Stomach (tissue), 9 donors: ENCODE measurements around the gene LSM5. TPM values are rescaled to one million over a fixed set of nuclear protein-coding genes. Genes with fewer than 3 reads are reported as not detected.

Experiments
- DNase-seq, 2 donors: peaks; one replicate each; pipeline versions ENCODE4 v3.0.0 to v3.0.0-alpha.2; 2013 to 2019
- H3K27ac ChIP-seq, 5 donors: fragments of 200-600 bp in 4 of 5; sonication (generic) in 4 of 5; one replicate each; pipeline ENCODE4 v1.5.1; 2013 to 2019; ENCODE audit warnings: mild to moderate bottlenecking in 1 of 5, moderate library complexity in 1 of 5
- H3K27me3 ChIP-seq, 3 donors: fragments of 200-600 bp; sonication (generic); one replicate each; pipeline ENCODE4 v1.5.1; 2017 to 2019; ENCODE audit warnings: mixed run types in 1 of 3
- H3K36me3 ChIP-seq, 4 donors: fragments of 200-600 bp; sonication (generic); 1 replicate in 3 of 4; 2 replicates in 1 of 4; pipeline ENCODE4 v1.5.1; 2016 to 2019
- H3K4me1 ChIP-seq, 4 donors: fragments of 200-600 bp; sonication (generic); one replicate each; pipeline ENCODE4 v1.5.1; 2016 to 2019
- H3K4me3 ChIP-seq, 4 donors: fragments of 200-600 bp; sonication (generic) in 3 of 4; one replicate each; pipeline ENCODE4 v1.5.1; 2016 to 2019; ENCODE audit warnings: mild to moderate bottlenecking in 1 of 4
- H3K9me3 ChIP-seq, 4 donors: fragments of 200-600 bp; sonication (generic); one replicate each; pipeline ENCODE4 v1.5.1; 2016 to 2019
- EP300 ChIP-seq: sonication (generic); formaldehyde crosslinking; IDR thresholded peaks from one replicate; pipeline ENCODE4 v1.6.1; 2017; ENCODE audit warnings: antibody characterized with exemption
- POLR2A ChIP-seq, 4 donors: fragments of 450-650 bp; IDR thresholded peaks; one replicate each; pipeline ENCODE4 v1.6.1; 2016; ENCODE audit warnings: antibody characterized with exemption in 4 of 4, control low read depth in 2 of 4, mild to moderate bottlenecking in 1 of 4, moderate library complexity in 1 of 4
- POLR2AphosphoS5 ChIP-seq, 3 donors: sonication (generic); formaldehyde crosslinking; IDR thresholded peaks; one replicate each; pipeline ENCODE4 v1.6.1; 2016; ENCODE audit warnings: antibody characterized with exemption in 3 of 3
- WGBS, 5 donors: extraction: QIAGEN DNeasy Blood & Tissue Kit in 3 of 5; methylation state at CpG; one replicate each; pipeline versions ENCODE4 v1.1.5 to v1.1.7; 2013 to 2018; 5-methylcytosine and 5-hydroxymethylcytosine counted together
- intact Hi-C: fragments of 100-400 bp; cut with DNase I; formaldehyde crosslinking; loops from one replicate; pipeline ENCODE4 v1.15.1; 2023; ENCODE audit warnings: low total_unique reads
- polyA plus RNA-seq, 3 donors: library from polyadenylated mRNA; stranded (reverse); fragments of 200-250 nt; gene quantifications; one replicate each; pipeline ENCODE4 v1.2.3, GENCODE V29; 2013
- total RNA-seq, 5 donors: library from RNA; depleted of rRNA; stranded (reverse); fragments of >200 nt; gene quantifications; one replicate each; pipeline versions ENCODE4 v1.1.0 to v1.2.3, GENCODE V29; 2014 to 2016
- TF ChIP-seq, protein P1 (sequence below), 7 experiments: fragments of 450-650 bp in 4 of 7; fragments of 200-600 bp in 3 of 7; sonication (generic) in 3 of 7; IDR thresholded peaks; one replicate each; pipeline ENCODE4 v1.5.1; 2016 to 2019; ENCODE audit warnings: antibody characterized with exemption in 7 of 7, control low read depth in 2 of 7, mild to moderate bottlenecking in 1 of 7
- donor health status: healthy with polysubstance abuse.
- donor health status: Bipolar disorder and iron deficiency.
- donor health status: healthy.

LSM5 gene
- total and polyA plus RNA-seq, 8 donors: 2.9 to 109 (median 43.8) TPM

DNA sequence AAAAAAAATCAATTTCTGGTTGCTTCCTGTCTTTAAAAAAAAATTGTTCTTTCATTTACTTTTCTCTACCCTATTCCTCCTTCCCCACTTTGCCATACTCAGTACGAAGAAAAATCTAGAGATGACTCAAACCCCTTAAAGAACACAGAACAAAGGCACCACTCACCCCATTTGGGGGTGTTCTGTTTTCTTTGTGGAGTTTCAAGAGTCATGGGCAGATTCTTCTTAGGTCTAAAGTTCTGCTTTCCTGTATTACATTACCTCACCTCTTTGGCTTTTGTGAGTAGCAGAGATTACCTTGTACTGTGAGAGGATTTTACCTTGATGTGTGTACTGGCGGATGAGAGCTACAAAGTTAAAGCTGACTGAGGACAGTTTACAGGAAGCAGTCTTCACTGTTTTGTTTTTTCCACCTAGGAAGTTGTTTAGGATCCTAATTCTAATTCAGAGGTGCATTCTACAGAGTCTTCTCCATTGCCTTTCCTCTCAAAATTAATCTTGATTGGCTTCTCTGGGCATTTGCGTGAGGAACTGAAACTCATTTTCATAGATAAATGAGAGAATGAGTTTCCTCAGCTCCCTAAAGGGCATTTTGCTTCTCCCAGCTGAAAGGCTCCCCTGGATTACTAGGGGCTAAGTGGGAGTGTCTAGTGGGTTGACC, 25.8 kb upstream of the LSM5 start:
- Histone ChIP-seq H3K9me3 (peaks cover 0 to 9% (median 0%) of the 10 kb centered on the region in 4 donors), H3K27me3 (no peaks in the 10 kb centered on the region), H3K4me3 (no peak overlapping the region), H3K36me3 (peaks cover 0 to 6% (median 2%) of the 10 kb centered on the region in 4 donors), H3K4me1 (peaks cover 0 to 38% (median 13%) of the 10 kb centered on the region in 4 donors), H3K27ac (no peak overlapping the region)
- DNase-seq: no peak
- intact Hi-C loops: no loop called here
- TF ChIP-seq POLR2A (IDR thresholded peaks at IDR 0.05) (no peak), EP300 (no peak), POLR2AphosphoS5 (IDR thresholded peaks at IDR 0.05) (no peak)
- TF ChIP-seq, protein P1, sequence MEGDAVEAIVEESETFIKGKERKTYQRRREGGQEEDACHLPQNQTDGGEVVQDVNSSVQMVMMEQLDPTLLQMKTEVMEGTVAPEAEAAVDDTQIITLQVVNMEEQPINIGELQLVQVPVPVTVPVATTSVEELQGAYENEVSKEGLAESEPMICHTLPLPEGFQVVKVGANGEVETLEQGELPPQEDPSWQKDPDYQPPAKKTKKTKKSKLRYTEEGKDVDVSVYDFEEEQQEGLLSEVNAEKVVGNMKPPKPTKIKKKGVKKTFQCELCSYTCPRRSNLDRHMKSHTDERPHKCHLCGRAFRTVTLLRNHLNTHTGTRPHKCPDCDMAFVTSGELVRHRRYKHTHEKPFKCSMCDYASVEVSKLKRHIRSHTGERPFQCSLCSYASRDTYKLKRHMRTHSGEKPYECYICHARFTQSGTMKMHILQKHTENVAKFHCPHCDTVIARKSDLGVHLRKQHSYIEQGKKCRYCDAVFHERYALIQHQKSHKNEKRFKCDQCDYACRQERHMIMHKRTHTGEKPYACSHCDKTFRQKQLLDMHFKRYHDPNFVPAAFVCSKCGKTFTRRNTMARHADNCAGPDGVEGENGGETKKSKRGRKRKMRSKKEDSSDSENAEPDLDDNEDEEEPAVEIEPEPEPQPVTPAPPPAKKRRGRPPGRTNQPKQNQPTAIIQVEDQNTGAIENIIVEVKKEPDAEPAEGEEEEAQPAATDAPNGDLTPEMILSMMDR (IDR thresholded peaks at IDR 0.05): no peak
- WGBS, 5 donors: 57 to 93% (median 91%) methylated on average over 3 of the region's 3 CpGs

GRCh38 chr7:32513210-32513609, 23.0 kb upstream of the LSM5 start:
- no peaks in the 10 kb centered on the region for H3K27me3 ChIP-seq
- H3K4me1 ChIP-seq: peaks cover 0 to 38% (median 15%) of the 10 kb centered on the region in 4 donors
- H3K36me3 ChIP-seq: peaks cover 0 to 11% (median 2%) of the 10 kb centered on the region in 4 donors
- no peak overlapping the region for H3K4me3 ChIP-seq
- H3K9me3 ChIP-seq: no peaks in the 10 kb centered on the region
- DNase-seq: no peak
- intact Hi-C loops: no loop called here
- TF ChIP-seq, protein P1 (IDR thresholded peaks at IDR 0.05): no peak
- TF ChIP-seq EP300: no peak
- H3K27ac ChIP-seq: no peak overlapping the region
- WGBS, 5 donors: 93 to 100% (median 98%) methylated on average over 1 of the region's 1 CpG

GRCh38 chr7:32511791-32512190, 21.6 kb upstream of the LSM5 start:
- H3K4me1 ChIP-seq: peaks cover 0 to 40% (median 19%) of the 10 kb centered on the region in 4 donors
- no peaks in the 10 kb centered on the region for H3K27me3 ChIP-seq
- TF ChIP-seq EP300 (no peak), POLR2A (IDR thresholded peaks at IDR 0.05) (no peak), POLR2AphosphoS5 (IDR thresholded peaks at IDR 0.05) (no peak)
- TF ChIP-seq, protein P1 (IDR thresholded peaks at IDR 0.05): no peak
- DNase-seq: no peak
- no peak overlapping the region for H3K27ac ChIP-seq
- peaks cover 0 to 11% (median 0%) of the 10 kb centered on the region in 4 donors for H3K36me3 ChIP-seq
- intact Hi-C loops: no loop called here
- no peak overlapping the region for H3K4me3 ChIP-seq
- H3K9me3 ChIP-seq: no peaks in the 10 kb centered on the region
- 91 to 98% (median 96%) methylated on average over 4 of the region's 4 CpGs for WGBS, 5 donors

DNA sequence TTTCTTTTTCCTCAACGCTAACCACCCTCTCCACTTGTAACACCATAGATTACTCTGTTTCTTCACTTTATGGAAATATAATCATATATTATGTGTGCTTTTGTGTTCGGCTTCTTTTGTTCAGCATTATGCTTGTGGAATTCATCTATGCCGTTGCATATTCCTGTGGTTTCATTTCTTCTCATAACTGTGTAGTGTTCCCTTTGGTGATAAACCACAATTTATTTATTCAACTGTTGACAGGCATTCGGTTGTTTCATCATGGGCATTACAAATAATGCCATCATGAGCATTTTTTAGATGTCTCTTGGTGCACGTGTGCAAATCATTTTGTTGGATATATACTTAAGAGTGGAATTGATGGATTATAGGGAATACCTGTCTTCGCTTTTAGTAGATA, 17.2 kb upstream of the LSM5 start:
- Histone ChIP-seq H3K4me1 (peaks cover 0 to 25% (median 8%) of the 10 kb centered on the region in 4 donors), H3K27me3 (no peaks in the 10 kb centered on the region), H3K9me3 (no peaks in the 10 kb centered on the region), H3K4me3 (no peak overlapping the region), H3K27ac (no peak overlapping the region), H3K36me3 (peaks cover 0 to 4% (median 0%) of the 10 kb centered on the region in 4 donors)
- intact Hi-C loops: no loop called here
- TF ChIP-seq POLR2A (IDR thresholded peaks at IDR 0.05) (no peak), POLR2AphosphoS5 (IDR thresholded peaks at IDR 0.05) (no peak), EP300 (no peak)
- TF ChIP-seq, protein P1 (IDR thresholded peaks at IDR 0.05): no peak
- 92 to 96% (median 93%) methylated on average over 6 of the region's 6 CpGs for WGBS, 5 donors
- DNase-seq: no peak
